Esophagus muscularis mucosa (tissue), 4 donors: ENCODE measurements around the gene PPP1R3C. TPM values are rescaled to one million over a fixed set of nuclear protein-coding genes. Genes with fewer than 3 reads are reported as not detected.

Experiments used
- DNase-seq: peaks from one replicate; pipeline ENCODE4 v3.0.0-alpha.2; 2017; ENCODE audit errors: extremely low spot score
- H3K27ac ChIP-seq, 4 donors: fragments of 200-600 bp; sonication (generic); replicated peaks in 1 of 4; 1 replicate in 3 of 4; 2 replicates in 1 of 4; pipeline ENCODE4 v1.5.1; 2016 to 2019; ENCODE audit warnings: mild to moderate bottlenecking in 1 of 4
- H3K27me3 ChIP-seq, 4 donors: fragments of 200-600 bp; sonication (generic); one replicate each; pipeline versions ENCODE4 v1.5.1 to v1.6.0; 2016 to 2019
- H3K36me3 ChIP-seq, 4 donors: fragments of 200-600 bp; sonication (generic); one replicate each; pipeline ENCODE4 v1.5.1; 2016 to 2019
- H3K4me1 ChIP-seq, 4 donors: fragments of 200-600 bp; sonication (generic); one replicate each; pipeline ENCODE4 v1.5.1; 2016 to 2019
- H3K4me3 ChIP-seq, 4 donors: fragments of 200-600 bp; sonication (generic); 1 replicate in 2 of 4; 2 replicates in 2 of 4; pipeline ENCODE4 v1.5.1; 2016 to 2019; ENCODE audit warnings: mild to moderate bottlenecking in 4 of 4, moderate library complexity in 1 of 4
- H3K9me3 ChIP-seq, 4 donors: fragments of 200-600 bp; sonication (generic); 1 replicate in 3 of 4; 2 replicates in 1 of 4; pipeline ENCODE4 v1.5.1; 2016 to 2019
- CTCF ChIP-seq, 3 experiments: fragments of 200-600 bp in 2 of 3; fragments of 450-650 bp in 1 of 3; sonication (generic) in 2 of 3; IDR thresholded peaks; one replicate each; pipeline ENCODE4 v1.5.1; 2017 to 2019; ENCODE audit warnings: antibody characterized with exemption in 3 of 3, mild to moderate bottlenecking in 2 of 3, moderate library complexity in 1 of 3
- EP300 ChIP-seq: sonication (generic); formaldehyde crosslinking; IDR thresholded peaks from one replicate; pipeline ENCODE4 v1.6.1; 2017; ENCODE audit warnings: antibody characterized with exemption
- POLR2A ChIP-seq: fragments of 450-650 bp; IDR thresholded peaks from one replicate; pipeline ENCODE4 v1.6.1; 2017; ENCODE audit warnings: antibody characterized with exemption, moderate library complexity, mild to moderate bottlenecking, low read depth
- POLR2AphosphoS5 ChIP-seq, 2 donors: sonication (generic); formaldehyde crosslinking; IDR thresholded peaks; one replicate each; pipeline ENCODE4 v1.6.1; 2017; ENCODE audit warnings: antibody characterized with exemption in 2 of 2
- WGBS: methylation state at CpG from one replicate; pipeline ENCODE4 v1.1.5; 2018; 5-methylcytosine and 5-hydroxymethylcytosine counted together
- intact Hi-C: fragments of 100-400 bp; cut with DNase I; formaldehyde crosslinking; loops from one replicate; pipeline ENCODE4 v1.15.1; 2023
- total RNA-seq, 4 donors: library from RNA; depleted of rRNA; stranded (reverse); fragments of >200 nt; gene quantifications; one replicate each; pipeline versions ENCODE4 v1.1.0 to v1.2.1, GENCODE V29; 2016

Gene PPP1R3C
- total RNA-seq, 4 donors from 2014 or later: 46.7 to 111 (median 87.8) TPM

GRCh38 chr10:91587710-91588638 lies 44.9 kb downstream of the PPP1R3C start:
- Histone ChIP-seq H3K4me3 (peak overlapping the region in 1 of 4 donors; percentile 3), H3K4me1 (peaks cover 57 to 61% (median 60%) of the 10 kb centered on the region in 4 donors), H3K36me3 (no peaks in the 10 kb centered on the region), H3K27me3 (no peaks in the 10 kb centered on the region), H3K9me3 (no peaks in the 10 kb centered on the region), H3K27ac (peak overlapping the region; percentile 90 to 91 (median 90))
- 29% methylated on average over 8 of the region's 9 CpGs for WGBS
- TF ChIP-seq EP300 (no peak), POLR2A (no peak), CTCF (IDR thresholded peaks at IDR 0.05) (no peak), POLR2AphosphoS5 (IDR thresholded peaks at IDR 0.05) (peak in 1 of 2 donors; percentile 28)
- DNase-seq: no peak
- intact Hi-C loops: no loop called here

- Histone ChIP-seq H3K27me3 (no peaks in the 10 kb centered on the region), H3K4me1 (peaks cover 8 to 33% (median 30%) of the 10 kb centered on the region in 4 donors), H3K36me3 (no peaks in the 10 kb centered on the region), H3K9me3 (no peaks in the 10 kb centered on the region), H3K27ac (peak overlapping the region; percentile 71 to 81 (median 75)), H3K4me3 (no peak overlapping the region)
- 63% methylated on average over 2 of the region's 2 CpGs for WGBS
- intact Hi-C loops: no loop called here
- DNase-seq: no peak
- TF ChIP-seq POLR2AphosphoS5 (IDR thresholded peaks at IDR 0.05) (peak; percentile 24 to 79), POLR2A (no peak)
Observed at GRCh38 chr10:91582153-91582554, 50.7 kb downstream of the PPP1R3C start.

- H3K4me1 ChIP-seq: peaks cover 19 to 48% (median 44%) of the 10 kb centered on the region in 4 donors
- TF ChIP-seq POLR2A (no peak), CTCF (IDR thresholded peaks at IDR 0.05) (no peak), EP300 (no peak), POLR2AphosphoS5 (IDR thresholded peaks at IDR 0.05) (no peak)
- no peaks in the 10 kb centered on the region for H3K9me3 ChIP-seq
- H3K27ac ChIP-seq: peak overlapping the region; percentile 58 to 81 (median 62)
- no peaks in the 10 kb centered on the region for H3K36me3 ChIP-seq
- no peak for DNase-seq
- intact Hi-C loops: no loop called here
- WGBS: 44% methylated on average over 2 of the region's 2 CpGs
- H3K4me3 ChIP-seq: no peak overlapping the region
- no peaks in the 10 kb centered on the region for H3K27me3 ChIP-seq
Observed at GRCh38 chr10:91579329-91579985, 53.4 kb downstream of the PPP1R3C start.

Other genes starting within 250 kb of the PPP1R3C start
- 10 to 100 TPM; 18.2 to 29.5 (median 21.5) TPM for gene HECTD2, start 222.7 kb downstream of the PPP1R3C start, total RNA-seq
- 10 to 100 TPM; 36.7 to 47.1 (median 43.2) TPM for gene TNKS2, start 165.4 kb upstream of the PPP1R3C start, total RNA-seq